Measurements from ENCODE around the gene HDAC5. TPM values are rescaled to one million over a fixed set of nuclear protein-coding genes. Genes with fewer than 3 reads are reported as not detected.
"Not testable (repeated sequence)": the region's sequence is repeated elsewhere in the genome, so short reads cannot be mapped to it uniquely, and the experiment has no call there.

The HDAC5 gene
- total RNA-seq, 1 donor from 2014 or later, result 86.9 TPM

DNA sequence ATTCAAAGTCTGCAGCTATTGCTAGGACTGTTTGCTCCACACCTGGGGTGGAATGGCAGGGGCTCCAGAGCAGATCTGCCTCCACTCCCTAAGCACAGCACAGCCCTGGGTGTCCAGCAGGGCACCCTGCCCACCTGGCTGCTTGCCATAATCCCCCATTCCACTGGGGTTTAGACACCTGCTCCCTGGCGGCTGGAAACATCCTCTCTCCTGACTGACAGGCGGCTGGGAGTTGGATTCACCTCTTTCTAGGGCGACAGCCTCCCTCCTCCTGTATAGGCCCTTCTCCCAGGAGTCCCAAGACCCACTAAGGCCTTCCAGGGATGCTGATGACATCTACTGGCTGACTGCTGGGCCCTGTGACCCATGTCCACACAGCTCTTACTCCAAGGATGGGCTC is 18.0 kb downstream of the HDAC5 start:
- Histone ChIP-seq H3K36me3 (no peaks in the 10 kb centered on the region), H3K27ac (peak overlapping the region; percentile 27), H3K4me3 (no peak overlapping the region), H3K9me3 (no peaks in the 10 kb centered on the region), H3K4me1 (peaks cover 49% of the 10 kb centered on the region), H3K27me3 (no peaks in the 10 kb centered on the region)
- no peak for DNase-seq (ENCODE audit: extremely low spot score in 2 of 2)
- intact Hi-C loops (cut with DNase I), result no loop called here
- no peak for TF ChIP-seq POLR2A (IDR thresholded peaks at IDR 0.05)
- TF ChIP-seq POLR2AphosphoS5 (IDR thresholded peaks at IDR 0.05; ENCODE audit: insufficient read depth in 1 of 2, low read depth in 1 of 2), result no peak
- TF ChIP-seq, protein P1, sequence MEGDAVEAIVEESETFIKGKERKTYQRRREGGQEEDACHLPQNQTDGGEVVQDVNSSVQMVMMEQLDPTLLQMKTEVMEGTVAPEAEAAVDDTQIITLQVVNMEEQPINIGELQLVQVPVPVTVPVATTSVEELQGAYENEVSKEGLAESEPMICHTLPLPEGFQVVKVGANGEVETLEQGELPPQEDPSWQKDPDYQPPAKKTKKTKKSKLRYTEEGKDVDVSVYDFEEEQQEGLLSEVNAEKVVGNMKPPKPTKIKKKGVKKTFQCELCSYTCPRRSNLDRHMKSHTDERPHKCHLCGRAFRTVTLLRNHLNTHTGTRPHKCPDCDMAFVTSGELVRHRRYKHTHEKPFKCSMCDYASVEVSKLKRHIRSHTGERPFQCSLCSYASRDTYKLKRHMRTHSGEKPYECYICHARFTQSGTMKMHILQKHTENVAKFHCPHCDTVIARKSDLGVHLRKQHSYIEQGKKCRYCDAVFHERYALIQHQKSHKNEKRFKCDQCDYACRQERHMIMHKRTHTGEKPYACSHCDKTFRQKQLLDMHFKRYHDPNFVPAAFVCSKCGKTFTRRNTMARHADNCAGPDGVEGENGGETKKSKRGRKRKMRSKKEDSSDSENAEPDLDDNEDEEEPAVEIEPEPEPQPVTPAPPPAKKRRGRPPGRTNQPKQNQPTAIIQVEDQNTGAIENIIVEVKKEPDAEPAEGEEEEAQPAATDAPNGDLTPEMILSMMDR (IDR thresholded peaks at IDR 0.05), result no peak

DNA sequence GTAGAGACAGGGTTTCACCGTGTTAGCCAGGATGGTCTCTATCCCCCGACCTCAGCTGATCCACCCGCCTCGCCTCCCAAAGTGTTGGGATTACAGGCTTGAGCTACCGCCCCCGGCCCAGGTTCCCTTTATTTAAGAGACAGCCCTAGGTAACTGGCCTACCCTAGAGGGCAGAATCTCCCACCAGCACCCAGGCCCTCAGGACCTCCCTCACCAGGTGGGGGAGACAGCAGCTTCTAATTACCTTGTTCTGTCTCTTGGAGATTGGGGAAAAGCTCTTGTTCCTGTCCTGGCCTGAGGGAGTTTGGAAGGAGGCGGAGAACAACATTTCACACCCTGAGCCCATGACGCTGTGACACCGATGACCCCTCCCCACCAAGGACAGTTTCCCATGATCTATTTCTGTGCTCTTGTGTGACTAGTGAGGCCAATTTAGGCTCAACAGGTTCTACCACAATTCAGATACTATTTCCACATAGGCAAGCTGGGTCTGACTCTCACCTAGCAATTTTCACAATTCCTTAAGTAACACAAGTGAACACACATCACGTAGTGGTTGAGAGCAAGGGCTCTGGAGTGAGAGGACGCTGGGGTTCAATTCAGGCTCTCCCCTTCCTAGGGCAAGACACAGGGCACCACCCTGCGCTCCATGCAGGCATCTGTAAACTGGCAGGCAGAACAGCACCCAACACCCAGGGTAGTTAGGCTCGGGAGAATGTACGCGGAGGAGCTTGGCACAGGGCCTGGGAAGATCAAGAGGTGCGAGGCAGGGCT is 20.4 kb downstream of the HDAC5 start:
- Histone ChIP-seq H3K27ac (peak overlapping the region; percentile 59), H3K36me3 (no peaks in the 10 kb centered on the region), H3K9me3 (no peaks in the 10 kb centered on the region), H3K4me1 (peaks cover 27% of the 10 kb centered on the region), H3K27me3 (no peaks in the 10 kb centered on the region), H3K4me3 (no peak overlapping the region)
- DNase-seq (ENCODE audit: extremely low spot score in 2 of 2), result no peak
- TF ChIP-seq, protein P1 (IDR thresholded peaks at IDR 0.05), result no peak
- TF ChIP-seq POLR2AphosphoS5 (IDR thresholded peaks at IDR 0.05; ENCODE audit: insufficient read depth in 1 of 2, low read depth in 1 of 2), result peak in 1 of 2 donors; percentile 49
- intact Hi-C loops (cut with DNase I), result no loop called here

DNA sequence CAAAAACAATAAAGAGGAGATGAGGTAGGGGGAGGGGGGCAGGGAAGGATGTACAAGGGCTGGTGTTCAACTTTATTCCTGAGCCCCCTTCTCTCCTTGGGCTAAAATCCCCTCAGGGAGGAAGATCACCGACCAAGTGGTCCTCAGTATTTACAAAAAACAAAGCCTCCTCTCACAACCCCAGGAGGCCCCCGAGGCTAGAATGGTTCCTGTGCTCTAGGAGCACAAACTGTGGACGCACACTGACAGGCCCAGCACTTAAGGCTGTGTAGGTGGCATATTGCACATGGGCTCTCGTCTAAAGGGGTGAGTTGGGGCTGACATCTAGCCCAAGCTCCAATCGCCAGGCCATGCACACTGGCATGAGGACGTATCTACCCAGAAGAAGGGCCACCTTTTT is 21.6 kb downstream of the HDAC5 start:
- DNase-seq (ENCODE audit: extremely low spot score in 2 of 2); H3K36me3 ChIP-seq; H3K27me3 ChIP-seq; intact Hi-C loops (cut with DNase I); H3K4me3 ChIP-seq; H3K9me3 ChIP-seq; H3K27ac ChIP-seq: not testable (repeated sequence)
- H3K4me1 ChIP-seq, result peaks cover 27% of the 10 kb centered on the region

DNA sequence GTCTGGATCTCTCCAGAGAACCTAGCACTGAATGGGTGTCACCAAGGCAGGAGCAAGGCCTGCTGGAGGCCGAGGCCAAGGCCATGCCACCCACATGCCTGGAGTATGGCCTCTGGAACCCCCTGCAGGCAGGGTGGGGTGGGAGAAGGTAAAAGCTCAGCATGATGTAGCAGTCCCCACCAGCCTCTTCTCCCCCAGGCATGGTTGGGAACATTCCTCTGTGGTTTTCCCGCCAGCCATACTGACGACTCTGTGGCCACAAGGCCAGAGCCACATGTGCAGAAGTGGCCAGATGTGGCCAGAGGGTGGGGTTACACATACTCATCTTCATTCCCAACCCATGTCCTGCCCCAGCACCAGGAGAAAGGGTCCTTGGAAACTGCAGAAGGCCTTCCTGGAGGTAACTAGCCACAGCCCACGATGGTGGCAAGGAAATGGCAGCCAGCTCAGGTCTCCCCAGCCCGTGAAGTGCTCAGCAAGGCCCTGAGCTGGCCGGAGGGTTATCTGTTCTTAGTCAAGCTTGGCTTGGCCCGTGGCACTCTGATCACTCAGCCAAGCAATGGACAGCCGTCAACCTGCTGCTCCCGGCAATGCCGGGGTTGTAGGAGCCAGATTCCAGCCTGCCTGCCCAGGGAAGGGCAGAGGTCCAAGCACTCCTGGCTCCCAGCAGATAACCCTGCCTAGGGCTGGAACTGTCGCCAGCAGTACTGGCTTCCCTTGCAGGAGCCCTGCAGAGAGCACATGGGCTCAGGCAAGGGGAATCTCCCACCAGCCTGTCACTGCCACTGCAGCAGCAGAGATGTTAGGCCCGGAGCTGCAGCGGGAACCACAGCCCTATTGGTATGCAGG is 26.1 kb downstream of the HDAC5 start:
- H3K9me3 ChIP-seq, result no peaks in the 10 kb centered on the region
- DNase-seq (ENCODE audit: extremely low spot score in 2 of 2), result no peak
- no peaks in the 10 kb centered on the region for H3K27me3 ChIP-seq
- H3K27ac ChIP-seq, result peak overlapping the region; percentile 68
- H3K4me1 ChIP-seq, result peaks cover 34% of the 10 kb centered on the region
- H3K36me3 ChIP-seq, result peaks cover 0 to 13% of the 10 kb centered on the region in 2 donors
- intact Hi-C loops (cut with DNase I), result no loop called here
- no peak overlapping the region for H3K4me3 ChIP-seq
- TF ChIP-seq, protein P1 (IDR thresholded peaks at IDR 0.05), result no peak
- TF ChIP-seq POLR2A (IDR thresholded peaks at IDR 0.05) (no peak), POLR2AphosphoS5 (IDR thresholded peaks at IDR 0.05; ENCODE audit: insufficient read depth in 1 of 2, low read depth in 1 of 2) (no peak)

DNA sequence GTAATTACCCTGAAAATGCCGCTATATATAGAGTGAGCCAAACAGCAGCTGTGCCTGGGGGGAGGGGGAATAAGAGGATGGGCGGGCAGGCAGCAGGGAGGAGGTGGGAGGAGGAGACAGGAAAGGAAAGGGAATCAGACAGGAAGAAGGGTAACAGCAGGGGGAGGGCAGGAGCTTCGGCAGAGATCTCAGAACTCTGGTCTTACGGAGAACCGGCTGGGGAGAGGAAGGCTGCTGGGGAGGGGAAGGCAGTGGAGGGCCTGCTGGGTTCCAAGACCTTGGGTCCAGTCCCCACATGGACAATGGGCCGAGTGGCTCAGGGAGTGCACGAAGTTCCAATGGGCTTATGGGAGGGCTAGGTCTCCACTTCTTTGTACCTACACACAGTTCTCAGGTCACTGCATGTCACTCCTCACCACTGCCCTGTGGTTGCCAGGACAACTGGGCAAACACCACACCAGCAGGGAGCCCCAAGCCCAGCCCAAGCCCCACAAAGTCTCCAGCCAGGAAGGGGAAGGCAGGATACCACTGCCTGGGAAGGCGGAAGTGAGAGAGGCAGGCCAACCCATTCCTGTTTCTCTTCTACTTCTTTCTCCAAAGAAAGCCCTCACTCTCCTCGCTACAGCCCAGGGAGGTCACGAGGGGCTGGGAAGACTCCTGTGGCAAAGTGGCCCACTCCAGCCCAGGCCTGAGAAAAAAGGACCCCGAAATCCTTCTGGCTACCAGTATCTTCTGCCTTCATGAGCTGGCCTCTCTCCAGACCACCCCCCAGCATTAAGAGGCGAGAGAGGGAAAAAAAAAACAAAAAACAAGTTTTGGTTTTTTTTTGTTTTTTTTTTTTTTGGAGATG is 27.6 kb downstream of the HDAC5 start:
- intact Hi-C loops (cut with DNase I), result no loop called here
- Histone ChIP-seq H3K36me3 (peaks cover 0 to 27% of the 10 kb centered on the region in 2 donors), H3K9me3 (no peaks in the 10 kb centered on the region), H3K4me3 (peak overlapping the region; percentile 21 to 38), H3K27me3 (no peaks in the 10 kb centered on the region), H3K4me1 (peaks cover 34% of the 10 kb centered on the region), H3K27ac (peak overlapping the region; percentile 68)
- TF ChIP-seq, protein P1 (IDR thresholded peaks at IDR 0.05), result no peak
- peak in 1 of 2 donors; percentile 42 for TF ChIP-seq POLR2AphosphoS5 (IDR thresholded peaks at IDR 0.05; ENCODE audit: insufficient read depth in 1 of 2, low read depth in 1 of 2)
- no peak for DNase-seq (ENCODE audit: extremely low spot score in 2 of 2)
